GM12874 (cell line): ENCODE measurements around the gene TTC28.

Experiments used
- CTCF ChIP-seq: IDR thresholded peaks from 2 replicates; pipeline ENCODE4 v1.5.1; 2011; ENCODE audit warnings: low read depth, mild to moderate bottlenecking, control low read depth, low read length, moderate library complexity; ENCODE audit not compliant: insufficient read depth

Gene TTC28

GRCh38 chr22:28029201-28029948, 650.3 kb downstream of the TTC28 start:
- no peak for TF ChIP-seq CTCF

GRCh38 chr22:28027453-28028448, 651.9 kb downstream of the TTC28 start:
- TF ChIP-seq CTCF: no peak

GRCh38 chr22:28025866-28026575, 653.6 kb downstream of the TTC28 start:
- no peak for TF ChIP-seq CTCF

- no peak for TF ChIP-seq CTCF
Observed at GRCh38 chr22:28025333-28025732, 654.3 kb downstream of the TTC28 start.

GRCh38 chr22:28024422-28024888, 655.2 kb downstream of the TTC28 start:
- no peak for TF ChIP-seq CTCF

GRCh38 chr22:28023774-28024173, 655.9 kb downstream of the TTC28 start:
- no peak for TF ChIP-seq CTCF

GRCh38 chr22:28023036-28023435, 656.6 kb downstream of the TTC28 start:
- no peak for TF ChIP-seq CTCF
